Endothelial cell of umbilical vein (primary cell): ENCODE measurements around the gene C2. TPM values are rescaled to one million over a fixed set of nuclear protein-coding genes. Genes with fewer than 3 reads are reported as not detected.

Experiments
- BruUV-seq: library from RNA; stranded (reverse); fragments of 400-500 nt; replicated peaks from 2 replicates; lab custom pipeline; 2021; lab: Mats Ljungman, UMichigan
- CTCF ChIA-PET: fragments of 300-600, 350-600 bp; sonication (Branson Sonifier 250); formaldehyde crosslinking; loops from one replicate; lab custom pipeline; 2021; ENCODE audit warnings: antibody characterized with exemption, inconsistent platforms; lab: Charles Lee
- POLR2A ChIA-PET: fragments of 300-600, 350-600 bp; sonication (Branson Sonifier 250); formaldehyde crosslinking; loops from one replicate; lab custom pipeline; 2021; ENCODE audit warnings: antibody characterized with exemption, inconsistent platforms; lab: Charles Lee
- DNase-seq: peaks from one replicate; pipeline ENCODE4 v3.0.0-alpha.2; 2011; ENCODE audit warnings: low read depth, low spot score
- FAIRE-seq: peaks from 2 replicates; lab custom pipeline; 2011; peaks lifted over from hg19 to GRCh38; lab: Jason Lieb, UNC
- H2AFZ ChIP-seq: 2 replicates; pipeline ENCODE4 v1.6.0; 2012; ENCODE audit warnings: low read depth, low read length, control low read depth, inconsistent platforms
- H3K27ac ChIP-seq: 2 replicates; pipeline ENCODE4 v1.5.1; 2011; ENCODE audit warnings: low read depth, mild to moderate bottlenecking, control low read depth, low read length, moderate library complexity; ENCODE audit not compliant: insufficient read depth
- H3K27me3 ChIP-seq, 2 experiments: 2 replicates each; pipeline versions ENCODE4 v1.6.0 to v1.6.1; 2011; ENCODE audit warnings: low read length in 2 of 2, mixed read lengths in 1 of 2; ENCODE audit not compliant: control insufficient read depth in 2 of 2, insufficient read depth in 2 of 2
- H3K36me3 ChIP-seq, 2 experiments: 2 replicates in 1 of 2; 3 replicates in 1 of 2; pipeline ENCODE4 v1.5.1; 2011; ENCODE audit warnings: low read length in 2 of 2, mild to moderate bottlenecking in 1 of 2, moderate library complexity in 1 of 2; ENCODE audit not compliant: control insufficient read depth in 2 of 2, insufficient read depth in 2 of 2; ENCODE audit errors: extremely low read depth in 1 of 2
- H3K4me1 ChIP-seq: 3 replicates; pipeline ENCODE4 v1.5.1; 2011; ENCODE audit warnings: mild to moderate bottlenecking, low read length; ENCODE audit not compliant: control insufficient read depth, insufficient read depth; ENCODE audit errors: extremely low read depth
- H3K4me2 ChIP-seq: 2 replicates; pipeline ENCODE4 v1.6.1; 2011; ENCODE audit warnings: low read length, control low read depth, mixed read lengths; ENCODE audit not compliant: insufficient read depth
- H3K4me3 ChIP-seq, 3 experiments: fragments of 200-600 bp in 1 of 3; sonication (generic), shearing (Covaris generic) in 1 of 3; replicated peaks in 1 of 3; 2 replicates each; pipeline ENCODE4 v1.5.1; 2011 to 2016; ENCODE audit warnings: control low read depth in 3 of 3, low read length in 3 of 3, mild to moderate bottlenecking in 2 of 3, inconsistent platforms in 1 of 3, low read depth in 1 of 3, moderate library complexity in 1 of 3; ENCODE audit not compliant: insufficient read depth in 1 of 3
- H3K79me2 ChIP-seq: 2 replicates; pipeline ENCODE4 v1.6.0; 2012; ENCODE audit warnings: low read length, inconsistent platforms; ENCODE audit not compliant: control insufficient read depth, insufficient read depth
- H3K9ac ChIP-seq: replicated peaks from 2 replicates; pipeline ENCODE3; 2011; ENCODE audit warnings: low read length, control low read depth; ENCODE audit not compliant: insufficient read depth; ENCODE audit errors: extremely low read depth
- H3K9me1 ChIP-seq: replicated peaks from 3 replicates; pipeline ENCODE4 v1.6.0; 2011; ENCODE audit warnings: mild to moderate bottlenecking, low read length; ENCODE audit not compliant: control insufficient read depth, insufficient read depth; ENCODE audit errors: extremely low read depth
- H3K9me3 ChIP-seq: replicated peaks from 2 replicates; pipeline ENCODE4 v1.5.1; 2012; ENCODE audit warnings: low read length, inconsistent platforms; ENCODE audit not compliant: control insufficient read depth, insufficient read depth
- H4K20me1 ChIP-seq: replicated peaks from 2 replicates; pipeline ENCODE3; 2011; ENCODE audit warnings: mild to moderate bottlenecking, low read length; ENCODE audit not compliant: control insufficient read depth, insufficient read depth; ENCODE audit errors: extremely low read depth
- CTCF ChIP-seq, 2 donors: IDR thresholded peaks; 1 replicate in 1 of 2; 2 replicates in 1 of 2; pipeline ENCODE4 v1.5.1; 2011; ENCODE audit warnings: low read length in 2 of 2, mild to moderate bottlenecking in 2 of 2, moderate library complexity in 2 of 2, control low read depth in 1 of 2, inconsistent platforms in 1 of 2, low read depth in 1 of 2; ENCODE audit not compliant: insufficient read depth in 1 of 2; ENCODE audit errors: extremely low read depth in 1 of 2
- EZH2 ChIP-seq: IDR thresholded peaks from 2 replicates; pipeline ENCODE4 v1.6.1; 2012; ENCODE audit warnings: borderline replicate concordance, low read depth, mild to moderate bottlenecking, moderate library complexity, low read length, inconsistent platforms; ENCODE audit not compliant: severe bottlenecking
- FOS ChIP-seq: IDR thresholded peaks from 2 replicates; pipeline ENCODE4 v1.6.1; 2011; ENCODE audit warnings: mild to moderate bottlenecking, low read length, moderate library complexity, borderline replicate concordance; ENCODE audit not compliant: insufficient read depth
- GATA2 ChIP-seq: IDR thresholded peaks from 2 replicates; pipeline ENCODE4 v1.7.0; 2011; ENCODE audit warnings: low read depth, mild to moderate bottlenecking, moderate library complexity, mixed read lengths, low read length; ENCODE audit not compliant: insufficient read length, insufficient read depth
- JUN ChIP-seq: IDR thresholded peaks from 2 replicates; pipeline ENCODE4 v1.6.1; 2011; ENCODE audit warnings: borderline replicate concordance, low read depth; ENCODE audit not compliant: insufficient read length, insufficient read depth
- MAX ChIP-seq: IDR thresholded peaks from 2 replicates; pipeline ENCODE4 v1.6.1; 2011; ENCODE audit not compliant: insufficient read depth, insufficient read length
- MYC ChIP-seq: IDR thresholded peaks from one replicate; pipeline ENCODE4 v1.6.1; 2011; ENCODE audit warnings: mild to moderate bottlenecking, low read depth, low read length
- POLR2A ChIP-seq: IDR thresholded peaks from 2 replicates; pipeline ENCODE4 v1.6.1; 2012; ENCODE audit warnings: low read depth, mild to moderate bottlenecking, control low read depth, low read length
- POLR2AphosphoS5 ChIP-seq: IDR thresholded peaks from 2 replicates; pipeline ENCODE4 v1.6.1; 2012; ENCODE audit warnings: low read depth, mild to moderate bottlenecking, control low read depth, low read length, moderate library complexity; ENCODE audit not compliant: insufficient read depth
- dilution Hi-C: fragments of 300-500 bp; cut with MboI; formaldehyde crosslinking; loops from one replicate; pipeline ENCODE4 v1.15.0; 2019; ENCODE audit warnings: low sequenced_read_pairs; ENCODE audit not compliant: extremely low pct_ligation_motif_present
- intact Hi-C: fragments of 100-400 bp; cut with micrococcal nuclease; formaldehyde crosslinking; loops from one replicate; pipeline ENCODE4 v1.10.0; 2022
- polyA plus RNA-seq, 4 experiments: library from polyadenylated mRNA; depleted of rRNA in 3 of 4; stranded (reverse) in 3 of 4; unstranded in 1 of 4; fragments of >200 nt; gene quantifications; 2 replicates each; pipeline versions ENCODE4 v1.2.1 to v1.2.3, GENCODE V29; 2011 to 2012; ENCODE audit warnings: missing spikeins in 1 of 4
- total RNA-seq: library from RNA; stranded (reverse); gene quantifications from 2 replicates; pipeline ENCODE4 v1.2.3, GENCODE V29; 2021

C2 gene
- total and polyA plus RNA-seq, 2 donors (not counting 3 experiments of a cell fraction or from before 2014, with no cell fraction given), result 0.60 TPM; not detected in 1

GRCh38 chr6:31883676-31884075 lies 43.8 kb upstream of the C2 start:
- intact Hi-C loops, result no loop called here
- Histone ChIP-seq H3K4me1 (no peaks in the 10 kb centered on the region), H3K9me1 (no peaks in the 10 kb centered on the region), H3K9me3 (no peaks in the 10 kb centered on the region), H3K79me2 (no peaks in the 10 kb centered on the region), H3K36me3 (peaks cover 8 to 62% of the 10 kb centered on the region in 2 experiments), H4K20me1 (no peaks in the 10 kb centered on the region), H2AFZ (no peak overlapping the region), H3K9ac (no peak overlapping the region), H3K27ac (no peak overlapping the region), H3K4me3 (no peak overlapping the region), H3K27me3 (no peaks in the 10 kb centered on the region), H3K4me2 (no peak overlapping the region)
- POLR2A ChIA-PET, result interaction anchor here (1.0 kb wide), 1 partner anchor 14 kb away, joined by 3 read pairs; the partner anchor contains the start of gene EHMT2
- dilution Hi-C loops, result no loop called here
- CTCF ChIA-PET, result interaction anchor here (1.6 kb wide), 1 partner anchor 69 kb away, joined by 3 read pairs; no protein-coding TSS in a partner anchor
- DNase-seq (no peak), FAIRE-seq (no peak)
- BruUV-seq, result no TSS peak
- TF ChIP-seq FOS, result no peak
- TF ChIP-seq POLR2A, result no peak

GRCh38 chr6:31884528-31885035 lies 42.9 kb upstream of the C2 start:
- no TSS peak for BruUV-seq
- H3K27me3 ChIP-seq, result no peaks in the 10 kb centered on the region
- no peak for TF ChIP-seq POLR2AphosphoS5
- no peak for TF ChIP-seq FOS
- no peak for TF ChIP-seq MAX
- no peak for TF ChIP-seq EZH2
- no peak for TF ChIP-seq MYC
- no peak for TF ChIP-seq JUN
- no peak for TF ChIP-seq GATA2
- no peak for TF ChIP-seq POLR2A
- TF ChIP-seq CTCF (IDR thresholded peaks at IDR 0.05; ENCODE audit: extremely low read depth in 1 of 2, insufficient read depth in 1 of 2, low read depth in 1 of 2, low read length in 2 of 2), result no peak
- no peaks in the 10 kb centered on the region for H3K79me2 ChIP-seq
- dilution Hi-C loops (no loop called here), intact Hi-C loops (no loop called here)
- H3K27ac ChIP-seq, result no peak overlapping the region
- no peaks in the 10 kb centered on the region for H3K9me3 ChIP-seq
- H3K4me2 ChIP-seq, result no peak overlapping the region
- H4K20me1 ChIP-seq, result no peaks in the 10 kb centered on the region
- H3K9ac ChIP-seq, result no peak overlapping the region
- H3K4me3 ChIP-seq, result no peak overlapping the region
- peaks cover 8 to 67% of the 10 kb centered on the region in 2 experiments for H3K36me3 ChIP-seq
- H3K4me1 ChIP-seq, result no peaks in the 10 kb centered on the region
- no peak overlapping the region for H2AFZ ChIP-seq
- ChIA-PET POLR2A (no interaction called here), CTCF (interaction anchor here (0.8 kb wide), 1 partner anchor 13 kb away, joined by 3 read pairs; the partner anchor contains the start of gene EHMT2)
- no peaks in the 10 kb centered on the region for H3K9me1 ChIP-seq
- DNase-seq (no peak), FAIRE-seq (no peak)
